Memory B cell (primary cell): ENCODE measurements around the gene MSRB3.

Source experiments
- ATAC-seq: fragments of 150-1000 bp; cut with Tn5 transposase; 2 replicates; pipeline ENCODE4 v1.10.0; 2021; ENCODE audit warnings: low read depth, mild to moderate bottlenecking, moderate library complexity
- DNase-seq, 2 donors: peaks; one replicate each; pipeline ENCODE4 v3.0.0; 2022; ENCODE audit warnings: low spot score in 2 of 2
- H3K27ac Mint-ChIP-seq: one replicate; pipeline ENCODE4 v1.8.0; 2022; ENCODE audit warnings: mild to moderate bottlenecking, moderate library complexity, mixed read lengths
- H3K27me3 Mint-ChIP-seq: one replicate; pipeline ENCODE4 v1.8.0; 2022; ENCODE audit warnings: mixed read lengths
- H3K36me3 Mint-ChIP-seq: one replicate; pipeline ENCODE4 v1.8.0; 2022; ENCODE audit warnings: mild to moderate bottlenecking, mixed read lengths
- H3K4me1 Mint-ChIP-seq: one replicate; pipeline ENCODE4 v1.8.0; 2022; ENCODE audit warnings: mixed read lengths
- H3K4me3 Mint-ChIP-seq: one replicate; pipeline ENCODE4 v1.8.0; 2022; ENCODE audit warnings: mild to moderate bottlenecking, moderate library complexity, mixed read lengths
- H3K9me3 Mint-ChIP-seq: one replicate; pipeline ENCODE4 v1.8.0; 2022; ENCODE audit warnings: mixed read lengths

The MSRB3 gene

GRCh38 chr12:65355461-65355860, 77.0 kb downstream of the MSRB3 start:
- no peaks in the 10 kb centered on the region for H3K9me3 Mint-ChIP-seq
- peaks cover 1% of the 10 kb centered on the region for H3K27me3 Mint-ChIP-seq
- no peak overlapping the region for H3K4me3 Mint-ChIP-seq
- H3K27ac Mint-ChIP-seq: no peak overlapping the region
- no peaks in the 10 kb centered on the region for H3K4me1 Mint-ChIP-seq
- DNase-seq: no peak
- no peaks in the 10 kb centered on the region for H3K36me3 Mint-ChIP-seq
- no peak for ATAC-seq

GRCh38 chr12:65362234-65363031, 84.0 kb downstream of the MSRB3 start:
- no peak for ATAC-seq
- no peak for DNase-seq

GRCh38 chr12:65364046-65364445, 85.6 kb downstream of the MSRB3 start:
- Mint-ChIP-seq H3K4me3 (no peak overlapping the region), H3K4me1 (no peaks in the 10 kb centered on the region), H3K36me3 (no peaks in the 10 kb centered on the region), H3K27me3 (no peaks in the 10 kb centered on the region), H3K9me3 (no peaks in the 10 kb centered on the region), H3K27ac (no peak overlapping the region)
- no peak for DNase-seq
- no peak for ATAC-seq

More at GRCh38 chr12:65362234-65363031, 84.0 kb downstream of the MSRB3 start:
- no peaks in the 10 kb centered on the region for H3K27me3 Mint-ChIP-seq
- no peaks in the 10 kb centered on the region for H3K9me3 Mint-ChIP-seq
- no peaks in the 10 kb centered on the region for H3K4me1 Mint-ChIP-seq
- no peaks in the 10 kb centered on the region for H3K36me3 Mint-ChIP-seq
- no peak overlapping the region for H3K27ac Mint-ChIP-seq
- H3K4me3 Mint-ChIP-seq: no peak overlapping the region

DNA sequence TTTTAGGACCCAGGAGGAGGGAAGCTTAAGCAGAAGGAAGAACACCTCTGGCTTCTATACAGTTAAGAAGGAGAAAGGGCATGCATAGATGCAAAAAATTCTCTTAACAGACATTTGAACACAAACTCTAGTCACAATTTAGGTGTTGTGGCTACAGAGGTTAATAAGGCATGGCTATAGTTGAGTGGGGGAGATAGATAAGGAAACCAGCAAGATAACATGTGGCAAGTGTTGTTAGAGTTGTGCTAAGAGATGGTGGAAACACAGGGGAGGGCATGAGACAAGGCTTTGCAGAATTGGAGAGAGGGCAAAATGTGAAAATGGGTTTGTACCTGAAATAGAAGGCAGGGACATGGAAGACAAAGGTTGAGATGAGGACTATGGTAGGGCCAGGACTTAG, 88.9 kb downstream of the MSRB3 start:
- Mint-ChIP-seq H3K9me3 (no peaks in the 10 kb centered on the region), H3K27me3 (no peaks in the 10 kb centered on the region), H3K27ac (no peak overlapping the region), H3K4me3 (no peak overlapping the region), H3K36me3 (no peaks in the 10 kb centered on the region), H3K4me1 (no peaks in the 10 kb centered on the region)
- no peak for DNase-seq
- no peak for ATAC-seq

GRCh38 chr12:65368055-65368454, 89.6 kb downstream of the MSRB3 start:
- ATAC-seq (no peak), DNase-seq (no peak)
- no peaks in the 10 kb centered on the region for H3K27me3 Mint-ChIP-seq

GRCh38 chr12:65372574-65372973, 94.1 kb downstream of the MSRB3 start:
- Mint-ChIP-seq H3K4me1 (no peaks in the 10 kb centered on the region), H3K27me3 (no peaks in the 10 kb centered on the region), H3K9me3 (no peaks in the 10 kb centered on the region), H3K36me3 (no peaks in the 10 kb centered on the region), H3K4me3 (no peak overlapping the region), H3K27ac (no peak overlapping the region)
- no peak for DNase-seq
- no peak for ATAC-seq

More at GRCh38 chr12:65368055-65368454, 89.6 kb downstream of the MSRB3 start:
- Mint-ChIP-seq H3K4me1 (no peaks in the 10 kb centered on the region), H3K4me3 (no peak overlapping the region), H3K27ac (no peak overlapping the region), H3K9me3 (no peaks in the 10 kb centered on the region), H3K36me3 (no peaks in the 10 kb centered on the region)

DNA sequence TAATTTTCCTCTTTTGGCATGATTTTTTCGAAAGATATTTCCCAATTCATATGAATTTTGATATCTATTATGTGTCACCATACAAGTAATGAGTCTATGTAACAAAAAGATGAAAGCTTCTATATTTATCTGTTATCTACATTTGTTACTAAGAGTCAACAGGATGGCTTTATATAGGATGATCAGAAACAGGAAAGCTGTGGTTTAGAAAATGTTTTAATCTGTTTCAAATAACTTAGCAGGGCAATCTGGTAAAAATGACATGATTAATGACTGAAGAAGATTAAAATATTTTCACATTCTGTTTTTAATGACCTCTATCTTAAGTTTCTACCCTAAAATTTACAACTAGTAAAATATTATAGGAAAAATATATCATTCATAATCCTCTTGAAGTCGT, 105.8 kb downstream of the MSRB3 start:
- no peaks in the 10 kb centered on the region for H3K36me3 Mint-ChIP-seq
- H3K27ac Mint-ChIP-seq: no peak overlapping the region
- H3K27me3 Mint-ChIP-seq: no peaks in the 10 kb centered on the region
- no peak overlapping the region for H3K4me3 Mint-ChIP-seq
- no peaks in the 10 kb centered on the region for H3K9me3 Mint-ChIP-seq
- DNase-seq (no peak), ATAC-seq (no peak)
- no peaks in the 10 kb centered on the region for H3K4me1 Mint-ChIP-seq

DNA sequence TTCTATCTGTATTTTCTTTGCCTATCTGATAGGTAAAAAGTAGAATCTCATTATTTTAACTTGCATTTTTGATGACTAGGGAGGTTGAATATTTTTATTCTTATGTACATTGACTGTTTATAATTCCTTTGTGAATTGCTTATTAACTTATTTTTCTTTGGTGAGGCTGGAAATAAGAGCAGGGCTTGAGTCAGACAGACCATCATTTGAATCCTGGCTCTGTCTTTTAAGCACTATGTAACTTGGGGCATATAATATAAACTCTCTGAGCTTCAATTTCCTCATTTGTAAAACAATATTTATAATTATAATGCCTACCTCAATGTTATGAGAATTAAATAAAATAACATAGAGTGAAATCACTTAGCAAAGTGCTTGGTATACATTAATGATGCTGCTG, 108.9 kb downstream of the MSRB3 start:
- H3K4me1 Mint-ChIP-seq: no peaks in the 10 kb centered on the region

GRCh38 chr12:65389436-65389835, 111.0 kb downstream of the MSRB3 start:
- H3K4me1 Mint-ChIP-seq: no peaks in the 10 kb centered on the region
- no peak overlapping the region for H3K4me3 Mint-ChIP-seq
- no peaks in the 10 kb centered on the region for H3K27me3 Mint-ChIP-seq
- H3K9me3 Mint-ChIP-seq: no peaks in the 10 kb centered on the region
- ATAC-seq (no peak), DNase-seq (no peak)
- no peaks in the 10 kb centered on the region for H3K36me3 Mint-ChIP-seq
- no peak overlapping the region for H3K27ac Mint-ChIP-seq

More for the DNA sequence above, 108.9 kb downstream of the MSRB3 start:
- ATAC-seq: no peak
- Mint-ChIP-seq H3K27ac (no peak overlapping the region), H3K9me3 (no peaks in the 10 kb centered on the region), H3K27me3 (no peaks in the 10 kb centered on the region), H3K4me3 (no peak overlapping the region), H3K36me3 (no peaks in the 10 kb centered on the region)
- DNase-seq: no peak

- peaks cover 7% of the 10 kb centered on the region for H3K9me3 Mint-ChIP-seq
- no peak for ATAC-seq
- no peak overlapping the region for H3K27ac Mint-ChIP-seq
- H3K36me3 Mint-ChIP-seq: no peaks in the 10 kb centered on the region
- no peak overlapping the region for H3K4me3 Mint-ChIP-seq
- no peak for DNase-seq
- H3K27me3 Mint-ChIP-seq: no peaks in the 10 kb centered on the region
- H3K4me1 Mint-ChIP-seq: no peaks in the 10 kb centered on the region
Observed at GRCh38 chr12:65391711-65392110, 113.2 kb downstream of the MSRB3 start.

GRCh38 chr12:65392491-65392890, 114.0 kb downstream of the MSRB3 start:
- Mint-ChIP-seq H3K27me3 (no peaks in the 10 kb centered on the region), H3K4me1 (no peaks in the 10 kb centered on the region), H3K4me3 (no peak overlapping the region), H3K36me3 (no peaks in the 10 kb centered on the region), H3K27ac (no peak overlapping the region), H3K9me3 (peaks cover 8% of the 10 kb centered on the region)
- ATAC-seq (no peak), DNase-seq (no peak)

DNA sequence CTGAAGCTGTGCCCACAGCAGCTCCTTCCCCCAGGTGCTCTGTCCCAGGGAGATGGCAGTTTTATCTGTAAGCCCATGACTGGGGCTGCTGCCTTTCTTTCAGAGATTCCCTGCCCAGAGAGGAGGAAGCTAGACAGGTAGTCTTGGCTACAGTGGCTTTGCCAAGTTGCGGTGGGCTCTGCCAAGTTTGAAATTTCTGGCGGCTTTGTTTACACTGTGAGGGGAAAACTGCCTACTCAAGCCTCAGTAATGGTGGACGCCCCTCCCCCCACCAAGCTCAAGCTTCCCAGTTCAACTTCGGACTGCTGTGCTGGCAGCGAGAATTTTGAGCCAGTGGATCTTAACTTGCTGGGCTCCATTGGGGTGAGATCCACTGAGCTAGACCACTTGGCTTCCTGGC, 124.7 kb downstream of the MSRB3 start:
- no peak for ATAC-seq
- H3K27me3 Mint-ChIP-seq: no peaks in the 10 kb centered on the region
- H3K9me3 Mint-ChIP-seq: peaks cover 11% of the 10 kb centered on the region
- no peak overlapping the region for H3K27ac Mint-ChIP-seq
- H3K4me3 Mint-ChIP-seq: no peak overlapping the region
- H3K4me1 Mint-ChIP-seq: no peaks in the 10 kb centered on the region
- no peak for DNase-seq
- peaks cover 2% of the 10 kb centered on the region for H3K36me3 Mint-ChIP-seq

DNA sequence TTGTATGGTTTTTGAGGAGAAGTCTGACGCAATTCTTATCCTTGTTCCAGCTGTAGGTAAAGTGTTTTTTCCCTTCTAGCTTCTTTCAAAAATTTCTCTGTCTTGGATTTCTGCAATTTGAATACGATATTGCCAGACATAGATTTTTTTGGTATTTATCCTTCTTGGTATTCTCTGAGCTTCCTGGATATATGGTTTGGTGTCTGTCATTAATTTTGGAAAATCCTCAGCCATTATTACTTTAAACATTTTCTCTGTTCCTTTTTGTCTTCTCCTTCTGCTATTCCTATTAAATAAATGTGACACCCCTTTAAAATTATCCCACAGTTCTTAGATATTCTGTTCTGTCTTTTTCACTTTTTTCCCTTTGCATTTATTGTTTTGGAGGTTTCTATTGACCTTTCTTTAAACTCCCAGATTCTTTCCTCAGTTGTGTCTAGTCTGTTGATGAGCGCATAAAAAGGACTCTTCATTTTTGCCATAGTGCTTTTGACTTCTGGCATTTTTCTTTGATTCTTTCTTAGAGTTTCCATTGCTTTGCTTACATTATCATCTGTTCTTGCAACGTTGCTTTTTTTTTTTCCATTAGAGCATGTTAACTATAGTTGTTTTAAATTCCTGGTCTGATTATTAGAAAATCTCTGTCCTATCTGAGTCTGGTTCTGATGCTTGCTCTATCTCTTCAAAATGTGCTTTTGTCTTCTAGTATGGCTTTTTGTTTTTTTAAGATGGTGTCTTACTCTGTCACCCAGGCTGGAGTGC, 129.1 kb downstream of the MSRB3 start:
- Mint-ChIP-seq H3K4me1 (no peaks in the 10 kb centered on the region), H3K9me3 (peaks cover 3% of the 10 kb centered on the region), H3K4me3 (no peak overlapping the region), H3K36me3 (no peaks in the 10 kb centered on the region), H3K27me3 (no peaks in the 10 kb centered on the region), H3K27ac (no peak overlapping the region)
- no peak for ATAC-seq
- no peak for DNase-seq

DNA sequence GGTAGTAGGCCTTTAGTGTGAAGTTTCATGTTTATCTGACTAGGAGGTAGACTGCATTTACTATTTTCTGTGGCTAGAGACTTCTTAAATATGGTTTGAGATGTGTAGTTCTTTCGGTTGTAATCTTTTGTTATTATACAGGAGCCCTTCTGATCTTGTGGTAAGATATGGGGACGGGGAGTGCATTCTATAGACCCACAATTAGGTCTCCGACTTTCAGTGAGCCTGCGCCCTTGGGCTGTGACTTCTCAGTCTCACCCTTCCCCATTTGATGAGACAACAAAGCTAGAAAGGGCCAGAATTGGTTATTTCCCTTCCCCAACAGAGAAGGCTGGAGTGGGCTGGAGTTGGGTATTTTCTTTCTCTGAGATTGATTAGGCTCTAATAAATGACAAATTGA, 130.0 kb downstream of the MSRB3 start:
- ATAC-seq (no peak), DNase-seq (no peak)
- no peak overlapping the region for H3K27ac Mint-ChIP-seq
- H3K36me3 Mint-ChIP-seq: no peaks in the 10 kb centered on the region
- H3K27me3 Mint-ChIP-seq: no peaks in the 10 kb centered on the region
- H3K4me3 Mint-ChIP-seq: no peak overlapping the region
- no peaks in the 10 kb centered on the region for H3K4me1 Mint-ChIP-seq
- peaks cover 3% of the 10 kb centered on the region for H3K9me3 Mint-ChIP-seq
